HepG2 (cell line): ENCODE results near the gene ZNF593OS. TPM values are rescaled to one million over a fixed set of nuclear protein-coding genes. Genes with fewer than 3 reads are reported as not detected.
A peak's percentile ranks its signal among the peaks of the same experiment; 100 is the strongest.

Experiments
- ATAC-seq: fragments of 200-7000 bp; cut with Tn5 transposase; 3 replicates; pipeline ENCODE4 v1.9.1; 2020; ENCODE audit warnings: mild to moderate bottlenecking, moderate library complexity
- BruUV-seq: library from RNA; stranded (reverse); fragments of 400-500 nt; replicated peaks from 2 replicates; lab custom pipeline; 2021; lab: Mats Ljungman, UMichigan
- CTCF ChIA-PET: fragments of 300-600 bp; formaldehyde crosslinking; extraction: SDS; loops from one replicate; lab custom pipeline; 2021; ENCODE audit warnings: low total read pairs, inconsistent platforms, low intra/inter-chr PET ratio; lab: Yijun Ruan, JAX
- POLR2A ChIA-PET: fragments of 350-600 bp; sonication (Branson Sonifier 250); formaldehyde crosslinking; loops from one replicate; lab custom pipeline; 2020; ENCODE audit warnings: antibody characterized with exemption, inconsistent platforms; lab: Yijun Ruan, JAX
- DNase-seq: peaks from one replicate; pipeline ENCODE4 v3.0.0-alpha.2; 2015; ENCODE audit warnings: low spot score
- FAIRE-seq: peaks from 3 replicates; lab custom pipeline; 2011; peaks lifted over from hg19 to GRCh38; lab: Jason Lieb, UNC
- H2AFZ ChIP-seq: one replicate; pipeline ENCODE4 v1.6.1; 2011; ENCODE audit warnings: low read length, inconsistent platforms
- H3K27ac ChIP-seq: fragments of 300-600 bp; 3 replicates; pipeline ENCODE4 v1.8.0; 2011; ENCODE audit warnings: mixed run types, mild to moderate bottlenecking, mixed read lengths, low read length, inconsistent platforms; ENCODE audit not compliant: insufficient read depth; ENCODE audit errors: extremely low read length
- H3K27me3 ChIP-seq, 2 experiments: fragments of 200-600 bp in 1 of 2; 2 replicates in 1 of 2; 3 replicates in 1 of 2; pipeline versions ENCODE4 v1.6.0 to v1.8.0; 2011; ENCODE audit warnings: low read length in 2 of 2, mild to moderate bottlenecking in 2 of 2, moderate library complexity in 2 of 2, inconsistent platforms in 1 of 2; ENCODE audit not compliant: insufficient read depth in 2 of 2, control insufficient read depth in 1 of 2
- H3K36me3 ChIP-seq, 2 experiments: fragments of 200-600 bp in 1 of 2; replicated peaks in 1 of 2; 2 replicates in 1 of 2; 3 replicates in 1 of 2; pipeline versions ENCODE4 v1.5.1 to v1.8.0; 2011; ENCODE audit warnings: low read length in 2 of 2, inconsistent platforms in 1 of 2; ENCODE audit not compliant: insufficient read depth in 2 of 2, control insufficient read depth in 1 of 2
- H3K4me1 ChIP-seq: 2 replicates; pipeline ENCODE4 v1.5.1; 2012; ENCODE audit warnings: low read length, inconsistent platforms; ENCODE audit not compliant: insufficient read depth
- H3K4me2 ChIP-seq: 2 replicates; pipeline ENCODE4 v1.6.0; 2011; ENCODE audit warnings: low read depth, low read length, inconsistent platforms
- H3K4me3 ChIP-seq, 3 experiments: fragments of 200-600 bp in 1 of 3; sonication (generic), shearing (Covaris generic) in 1 of 3; replicated peaks in 1 of 3; 2 replicates each; pipeline ENCODE4 v1.5.1; 2011 to 2016; ENCODE audit warnings: low read length in 3 of 3, inconsistent platforms in 2 of 3, low read depth in 2 of 3, mild to moderate bottlenecking in 2 of 3, control low read depth in 1 of 3, mixed read lengths in 1 of 3; ENCODE audit not compliant: insufficient read depth in 1 of 3
- H3K79me2 ChIP-seq: one replicate; pipeline ENCODE4 v1.6.1; 2011; ENCODE audit warnings: low read length, inconsistent platforms; ENCODE audit not compliant: insufficient read depth
- H3K9ac ChIP-seq: 2 replicates; pipeline ENCODE4 v1.6.0; 2011; ENCODE audit warnings: mild to moderate bottlenecking, low read depth, low read length, inconsistent platforms; ENCODE audit not compliant: insufficient read depth
- H3K9me3 ChIP-seq: 2 replicates; pipeline ENCODE4 v1.5.1; 2012; ENCODE audit warnings: mild to moderate bottlenecking, low read length
- H4K20me1 ChIP-seq: 2 replicates; pipeline ENCODE4 v1.6.0; 2011; ENCODE audit warnings: inconsistent platforms, mild to moderate bottlenecking, low read length, moderate library complexity; ENCODE audit not compliant: insufficient read depth
- E2F2 ChIP-seq: sonication (generic); formaldehyde crosslinking; IDR thresholded peaks from 2 replicates; pipeline ENCODE4 v1.4.0; 2020; ENCODE audit warnings: missing genetic modification reagents, borderline replicate concordance
- GMEB1 ChIP-seq: sonication (generic); formaldehyde crosslinking; IDR thresholded peaks from 2 replicates; pipeline ENCODE4 v1.5.1; 2020; ENCODE audit warnings: missing genetic modification reagents, mild to moderate bottlenecking, borderline replicate concordance
- HDAC1 ChIP-seq: sonication (generic); formaldehyde crosslinking; IDR thresholded peaks from 2 replicates; pipeline ENCODE4 v1.5.1; 2020; ENCODE audit warnings: mild to moderate bottlenecking, missing genetic modification reagents
- HNF4A ChIP-seq: sonication (generic); formaldehyde crosslinking; IDR thresholded peaks from 2 replicates; pipeline ENCODE4 v1.4.0; 2020; ENCODE audit warnings: missing genetic modification reagents
- KDM1A ChIP-seq: IDR thresholded peaks from 2 replicates; pipeline ENCODE4 v1.6.1; 2016; ENCODE audit warnings: missing compliant biosample characterization
- PHF8 ChIP-seq: sonication (generic); formaldehyde crosslinking; IDR thresholded peaks from 2 replicates; pipeline ENCODE4 v1.5.0; 2020; ENCODE audit warnings: missing genetic modification reagents
- TOPORS ChIP-seq: sonication (generic); formaldehyde crosslinking; IDR thresholded peaks from 2 replicates; pipeline ENCODE4 v1.8.0; 2023; ENCODE audit warnings: mild to moderate bottlenecking, missing genetic modification reagents
- UBTF ChIP-seq: sonication (generic); formaldehyde crosslinking; IDR thresholded peaks from 2 replicates; pipeline ENCODE4 v1.4.0; 2020; ENCODE audit warnings: mild to moderate bottlenecking, missing genetic modification reagents
- ZNF30 ChIP-seq: sonication (generic); formaldehyde crosslinking; IDR thresholded peaks from 2 replicates; pipeline ENCODE4 v1.5.0; 2020; ENCODE audit warnings: mild to moderate bottlenecking, missing genetic modification reagents
- ZNF333 ChIP-seq: sonication (generic); formaldehyde crosslinking; IDR thresholded peaks from 2 replicates; pipeline ENCODE4 v1.4.0; 2020; ENCODE audit warnings: mild to moderate bottlenecking, missing genetic modification reagents, borderline replicate concordance
- ZNF460 ChIP-seq: sonication (generic); formaldehyde crosslinking; IDR thresholded peaks from 2 replicates; pipeline ENCODE4 v1.5.1; 2020; ENCODE audit warnings: missing genetic modification reagents, mild to moderate bottlenecking, borderline replicate concordance
- ZNF660 ChIP-seq: sonication (generic); formaldehyde crosslinking; IDR thresholded peaks from 2 replicates; pipeline ENCODE4 v1.5.1; 2020; ENCODE audit warnings: mild to moderate bottlenecking, low read depth, missing genetic modification reagents, borderline replicate concordance
- WGBS: methylation state at CpG from one replicate; pipeline ENCODE4 v1.1.6; 2017; ENCODE audit warnings: low lambda C conversion rate; 5-methylcytosine and 5-hydroxymethylcytosine counted together
- in situ Hi-C: cut with HindIII; loops from 2 replicates; pipeline ENCODE4 v1.10.0; 2017; ENCODE audit warnings: low pct_unique_long_range_greater_than_20kb; ENCODE audit not compliant: extremely low pct_ligation_motif_present
- intact Hi-C: fragments of 100-400 bp; cut with micrococcal nuclease; formaldehyde crosslinking; loops from one replicate; pipeline ENCODE4 v1.10.0; 2022; ENCODE audit not compliant: unreplicated experiment
- polyA plus RNA-seq, 8 experiments: library from polyadenylated mRNA; depleted of rRNA in 3 of 8; stranded (reverse) in 7 of 8; unstranded in 1 of 8; fragments of >200 nt; fragmentation: Illumina TruSeq in 4 of 8; extraction: Trizol in 4 of 8; gene quantifications; 2 replicates each; pipeline versions ENCODE4 v1.2.1 to v1.2.3, GENCODE V29; 2011 to 2016; ENCODE audit warnings: low read depth in 4 of 8, missing spikeins in 1 of 8, mixed read lengths in 1 of 8; ENCODE audit not compliant: insufficient read depth in 1 of 8
- total RNA-seq, 5 experiments: library from RNA; depleted of rRNA; stranded (reverse); fragments of >200 nt; fragmentation: Illumina TruSeq; extraction: Trizol; gene quantifications; 2 replicates each; pipeline ENCODE4 v1.2.3, GENCODE V29; 2016; ENCODE audit warnings: low read depth in 1 of 5

ZNF593OS gene
- total and polyA plus RNA-seq, 2 of the 13 experiments (the other 11 are each of a cell fraction or from before 2014, with no cell fraction given) = not detected

- no peak overlapping the region for H2AFZ ChIP-seq
- no peak overlapping the region for H3K4me3 ChIP-seq
- peaks cover 0 to 1% of the 10 kb centered on the region in 2 experiments; a peak in 3 of 5 replicates for H3K27me3 ChIP-seq
- BruUV-seq = no TSS peak
- in situ Hi-C loops = no loop called here
- TF ChIP-seq HNF4A = 0 out of 2 replicates have a peak, but pooled peaks have one; percentile 12
- TF ChIP-seq UBTF (CRISPR knock-in tag) = no peak
- peak; percentile 40 for TF ChIP-seq ZNF460 (CRISPR knock-in tag)
- H3K4me2 ChIP-seq = no peak overlapping the region
- no peaks in the 10 kb centered on the region for H3K79me2 ChIP-seq
- intact Hi-C loops = no loop called here
- ChIA-PET POLR2A (no interaction called here), CTCF (no interaction called here)
- no peak for FAIRE-seq
- no peak for ATAC-seq
- no peaks in the 10 kb centered on the region for H4K20me1 ChIP-seq
- H3K9ac ChIP-seq = no peak overlapping the region
- no peak overlapping the region for H3K27ac ChIP-seq
- no peak for DNase-seq
- H3K36me3 ChIP-seq = no peaks in the 10 kb centered on the region
- peaks cover 25% of the 10 kb centered on the region for H3K4me1 ChIP-seq
- WGBS = 36% methylated on average over 1 of the region's 2 CpGs
- H3K9me3 ChIP-seq = no peaks in the 10 kb centered on the region
Measured at GRCh38 chr1:26221094-26221493, 49.5 kb upstream of the ZNF593OS start.

- no peak overlapping the region for H3K4me3 ChIP-seq
- H3K9me3 ChIP-seq = no peaks in the 10 kb centered on the region
- BruUV-seq = no TSS peak
- DNase-seq (no peak), FAIRE-seq (no peak), ATAC-seq (no peak)
- in situ Hi-C loops = no loop called here
- 47% methylated on average over 22 of the region's 27 CpGs for WGBS
- no peak overlapping the region for H3K4me2 ChIP-seq
- no peak overlapping the region for H3K9ac ChIP-seq
- peaks cover 19% of the 10 kb centered on the region for H3K4me1 ChIP-seq
- H3K27me3 ChIP-seq = peaks cover 0 to 6% of the 10 kb centered on the region in 2 experiments; a peak in 3 of 5 replicates
- H3K79me2 ChIP-seq = no peaks in the 10 kb centered on the region
- no peaks in the 10 kb centered on the region for H4K20me1 ChIP-seq
- ChIA-PET POLR2A (no interaction called here), CTCF (no interaction called here)
- no peak overlapping the region for H3K27ac ChIP-seq
- H2AFZ ChIP-seq = no peak overlapping the region
- intact Hi-C loops = no loop called here
- no peaks in the 10 kb centered on the region for H3K36me3 ChIP-seq
- TF ChIP-seq ZNF660 (CRISPR knock-in tag) (no peak), E2F2 (CRISPR knock-in tag) (no peak), ZNF333 (CRISPR knock-in tag) (no peak), ZNF30 (CRISPR knock-in tag) (no peak), TOPORS (CRISPR knock-in tag) (no peak), GMEB1 (CRISPR knock-in tag) (no peak), KDM1A (no peak), PHF8 (CRISPR knock-in tag) (no peak), HDAC1 (CRISPR knock-in tag) (no peak)
Measured at GRCh38 chr1:26220199-26220912, 48.7 kb upstream of the ZNF593OS start.
